HG03039 (cell line): ENCODE results near the gene LMBR1.

Experiments used
- ATAC-seq: cut with Tn5 transposase; IDR thresholded peaks from one replicate; pipeline ENCODE4 v1.9.1; 2021; ENCODE audit warnings: mild to moderate bottlenecking, moderate library complexity; ENCODE audit not compliant: unreplicated experiment

LMBR1 gene

GRCh38 chr7:156764016-156764669, 128.8 kb downstream of the LMBR1 start:
- ATAC-seq: no peak

- no peak for ATAC-seq
Observed at GRCh38 chr7:156759579-156760202, 133.3 kb downstream of the LMBR1 start.

- ATAC-seq: no peak
Observed at GRCh38 chr7:156759143-156759542, 133.8 kb downstream of the LMBR1 start.

DNA sequence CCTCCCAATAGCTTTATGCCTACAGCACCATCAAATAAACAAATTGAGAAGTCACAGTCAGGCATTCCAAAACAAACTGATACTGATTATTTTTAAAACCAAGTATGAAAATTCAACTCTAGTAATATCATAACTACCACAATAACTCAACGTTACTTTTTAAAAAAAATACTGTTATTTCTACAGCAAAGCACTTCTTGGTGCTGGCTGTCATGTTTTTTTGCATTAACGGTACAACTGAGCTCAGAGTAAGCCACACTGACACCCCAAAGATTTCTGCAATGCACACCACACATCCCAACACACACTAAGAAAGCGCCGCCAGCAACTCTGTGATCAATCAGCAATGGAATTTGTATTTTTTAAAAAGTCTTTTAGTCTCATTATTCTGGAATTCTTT, 138.8 kb downstream of the LMBR1 start:
- ATAC-seq: no peak

- ATAC-seq: no peak
Observed at GRCh38 chr7:156753630-156754029, 139.4 kb downstream of the LMBR1 start.

DNA sequence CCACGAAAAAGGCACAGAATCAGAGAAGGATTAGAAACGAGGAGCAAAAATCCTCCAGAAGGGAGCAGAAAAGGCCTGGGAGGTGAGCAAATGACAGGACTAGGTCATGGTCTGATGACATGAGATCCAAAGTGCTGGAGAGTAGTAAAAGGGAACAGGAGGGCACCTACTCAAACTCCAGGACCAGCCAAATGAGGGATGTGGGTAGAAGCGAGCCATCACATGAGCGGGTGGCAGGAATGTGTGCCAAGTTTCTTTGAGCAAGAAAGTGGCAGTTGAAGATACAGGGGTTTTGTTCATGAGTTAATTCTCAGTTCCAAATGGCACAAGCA, 139.8 kb downstream of the LMBR1 start:
- no peak for ATAC-seq

GRCh38 chr7:156752367-156753228, 140.4 kb downstream of the LMBR1 start:
- no peak for ATAC-seq

DNA sequence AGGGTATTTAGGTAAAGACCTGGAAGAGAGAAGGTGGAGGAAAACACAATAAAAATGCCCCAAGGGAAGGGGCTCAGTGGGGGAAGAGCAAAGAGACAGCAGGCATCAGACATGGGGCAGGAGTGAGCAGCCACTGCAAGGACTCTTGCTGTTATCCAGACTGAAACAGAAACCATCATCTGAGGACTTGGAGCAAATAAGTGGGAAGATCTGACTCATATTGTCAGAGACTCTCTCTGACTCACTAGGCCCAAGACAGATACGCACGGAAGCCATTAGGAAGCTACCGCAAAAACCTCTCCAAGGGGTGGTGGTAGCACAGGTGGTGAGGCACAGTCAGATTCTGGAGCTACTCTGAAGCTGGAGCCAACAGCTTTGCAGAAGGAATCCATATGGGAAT, 141.7 kb downstream of the LMBR1 start:
- ATAC-seq: peak; percentile 73

GRCh38 chr7:156747718-156748117, 145.3 kb downstream of the LMBR1 start:
- no peak for ATAC-seq

- ATAC-seq: no peak
Observed at GRCh38 chr7:156746891-156747290, 146.1 kb downstream of the LMBR1 start.

DNA sequence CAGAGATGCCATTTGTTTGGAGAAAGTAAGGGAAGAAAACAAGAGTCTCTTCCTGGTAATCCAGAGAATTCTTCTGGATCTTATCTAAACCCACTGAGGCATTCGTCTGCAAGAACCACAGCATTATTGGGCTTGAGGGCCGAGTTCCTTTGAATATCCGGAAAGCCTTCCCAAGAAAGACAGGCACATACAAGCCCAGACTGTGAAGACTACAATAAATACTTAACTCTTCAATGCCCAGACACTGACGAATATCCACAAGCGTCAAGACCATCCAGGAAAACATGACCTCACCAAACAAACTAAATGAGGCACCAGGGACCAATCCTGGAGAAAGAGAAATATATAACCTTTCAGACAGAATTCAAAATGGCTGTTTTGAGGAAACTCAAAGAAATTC, 153.4 kb downstream of the LMBR1 start:
- ATAC-seq: no peak

GRCh38 chr7:156735851-156736250, 157.1 kb downstream of the LMBR1 start:
- ATAC-seq: no peak

GRCh38 chr7:156733638-156734037, 159.3 kb downstream of the LMBR1 start:
- ATAC-seq: no peak

DNA sequence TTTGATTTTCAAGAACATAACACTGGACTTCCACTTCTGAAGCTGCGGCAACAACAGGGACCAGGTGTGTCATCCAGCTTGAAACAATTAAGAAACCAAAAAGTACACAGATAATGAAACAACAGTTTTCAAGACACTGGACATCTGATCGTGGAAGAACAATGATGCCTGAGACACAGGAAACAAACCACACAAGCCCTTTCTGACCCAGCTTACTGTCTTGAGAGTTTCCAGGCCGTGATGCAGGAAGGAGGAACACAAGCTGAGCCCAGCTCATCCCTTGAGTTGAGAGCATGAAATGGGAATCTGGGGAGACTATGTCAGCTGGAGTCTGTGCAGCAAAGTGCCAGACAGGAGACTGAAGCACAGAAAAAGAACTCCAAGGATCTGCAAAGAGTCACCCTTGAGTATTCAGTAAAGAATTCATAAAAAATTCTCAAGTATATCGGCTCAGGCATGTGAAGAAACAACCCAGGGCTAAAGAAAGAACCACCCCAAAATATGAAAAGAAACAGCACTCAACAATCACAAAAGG, 160.8 kb downstream of the LMBR1 start:
- ATAC-seq: no peak

DNA sequence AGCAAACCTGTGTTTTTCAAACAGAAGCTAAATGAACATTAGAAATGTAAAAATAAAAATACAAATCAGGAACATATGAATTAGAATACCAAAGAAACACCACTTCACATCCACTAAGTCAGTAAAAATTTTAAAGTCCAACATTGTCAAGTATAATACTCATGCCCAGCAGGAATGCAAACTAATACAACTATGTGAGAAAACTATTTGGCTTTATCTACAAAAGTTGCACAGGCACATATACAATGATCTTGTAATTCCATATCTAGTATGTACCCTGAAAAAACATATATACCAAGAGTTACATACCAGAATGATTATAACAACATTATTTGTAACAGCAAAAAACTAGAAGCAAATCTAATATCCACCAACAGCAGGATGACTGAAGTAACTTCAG, 161.3 kb downstream of the LMBR1 start:
- no peak for ATAC-seq

- ATAC-seq: no peak
Observed at GRCh38 chr7:156725936-156726335, 167.0 kb downstream of the LMBR1 start.

DNA sequence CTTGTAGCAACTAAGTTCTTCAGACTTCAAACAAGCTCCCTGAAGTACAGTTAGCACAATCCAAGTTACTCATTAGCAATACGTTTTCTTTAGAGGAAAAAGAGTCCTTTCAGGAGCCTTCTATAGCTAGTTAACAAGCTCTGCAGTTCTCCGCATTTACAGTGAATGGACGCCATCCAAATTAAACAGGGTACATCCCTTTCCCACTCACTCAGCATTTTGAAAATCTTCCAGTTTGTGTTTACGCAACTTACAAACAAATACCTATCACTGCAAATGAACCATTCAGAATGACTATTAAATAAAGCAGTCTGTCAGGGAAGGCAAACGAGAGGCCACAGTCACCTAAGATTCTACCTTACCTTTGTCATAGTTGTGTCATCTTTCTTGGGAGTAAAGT, 167.9 kb downstream of the LMBR1 start:
- ATAC-seq: no peak

- no peak for ATAC-seq
Observed at GRCh38 chr7:156722043-156722826, 170.7 kb downstream of the LMBR1 start.

DNA sequence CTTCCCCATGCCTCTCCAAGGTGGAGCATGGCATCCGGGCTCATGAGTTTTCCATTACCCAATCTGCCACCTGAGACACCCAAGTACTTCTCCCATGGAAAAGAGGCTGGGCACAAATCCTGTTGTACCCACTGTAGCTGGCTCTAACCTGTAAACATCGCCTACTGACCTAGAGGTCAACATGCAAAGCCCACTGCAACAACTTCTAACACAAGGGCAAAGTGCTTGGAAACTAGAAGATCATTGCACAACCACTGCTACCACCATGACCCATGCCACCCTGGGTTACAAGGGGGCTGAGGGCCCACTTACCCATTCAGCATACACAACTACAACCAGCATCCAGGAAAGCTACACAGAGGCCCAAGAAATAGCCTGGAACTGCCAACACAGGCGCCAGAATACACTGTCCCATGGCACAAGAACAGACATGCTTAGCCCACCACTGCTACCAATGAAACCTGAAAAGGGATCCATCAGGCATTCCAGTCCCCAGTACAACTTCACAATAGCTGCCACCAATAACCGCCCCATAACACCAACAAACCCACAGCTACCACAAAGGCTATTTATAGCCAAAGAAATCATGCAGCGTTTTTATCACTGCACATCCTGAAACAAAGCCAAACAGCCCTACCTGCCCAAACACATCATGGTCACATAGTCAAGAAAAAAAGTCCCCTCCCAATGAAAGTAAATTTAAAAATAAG, 189.1 kb downstream of the LMBR1 start:
- ATAC-seq: no peak

DNA sequence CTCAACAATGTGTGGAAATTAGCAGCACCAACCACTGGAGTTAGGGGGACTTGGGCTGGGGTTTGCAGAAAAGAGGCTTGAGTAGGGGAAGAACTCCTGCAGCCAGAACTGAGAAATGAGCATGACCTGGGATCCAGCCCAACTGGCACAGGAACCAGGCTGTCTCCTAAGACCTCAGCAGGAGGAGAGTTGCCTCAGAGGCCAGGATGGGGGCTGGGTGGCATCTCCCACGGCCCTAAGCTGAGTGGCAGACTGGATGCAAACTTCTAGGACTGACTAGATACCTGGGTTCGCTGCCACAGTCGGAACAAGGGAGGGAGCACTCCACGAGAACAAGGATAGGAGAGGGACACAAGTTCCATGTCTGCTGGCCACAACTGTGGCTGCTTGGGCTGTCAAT, 189.8 kb downstream of the LMBR1 start:
- ATAC-seq: no peak
